ENCODE data around the gene WASHC3. TPM values are rescaled to one million over a fixed set of nuclear protein-coding genes. Genes with fewer than 3 reads are reported as not detected.

WASHC3 gene
- total and polyA plus RNA-seq, 11 donors: 34.8 to 65.5 (median 43.0) TPM

GRCh38 chr12:101982307-101982706 lies 79.5 kb downstream of the WASHC3 start:
- no peaks in the 10 kb centered on the region for H3K4me1 ChIP-seq
- DNase-seq: no peak
- no peaks in the 10 kb centered on the region for H3K36me3 ChIP-seq
- H3K27ac ChIP-seq: no peak overlapping the region
- intact Hi-C loops (cut with DNase I): no loop called here
- peak in 1 of 4 donors; percentile 55 for ATAC-seq
- H3K9me3 ChIP-seq: no peaks in the 10 kb centered on the region
- TF ChIP-seq POLR2A (IDR thresholded peaks at IDR 0.05): no peak
- TF ChIP-seq CTCF (IDR thresholded peaks at IDR 0.05): no peak
- no peaks in the 10 kb centered on the region for H3K27me3 ChIP-seq
- WGBS, 4 donors: 66 to 80% (median 73%) methylated on average over 5 of the region's 5 CpGs
- H3K4me3 ChIP-seq: no peak overlapping the region

GRCh38 chr12:101981868-101982267 lies 79.9 kb downstream of the WASHC3 start:
- TF ChIP-seq CTCF (IDR thresholded peaks at IDR 0.05): no peak
- TF ChIP-seq POLR2A (IDR thresholded peaks at IDR 0.05): no peak
- no peak overlapping the region for H3K4me3 ChIP-seq
- H3K4me1 ChIP-seq: no peaks in the 10 kb centered on the region
- 51 to 73% (median 69%) methylated on average over 2 of the region's 2 CpGs for WGBS, 4 donors
- H3K9me3 ChIP-seq: no peaks in the 10 kb centered on the region
- ATAC-seq: no peak
- H3K27ac ChIP-seq: no peak overlapping the region
- DNase-seq: no peak
- H3K27me3 ChIP-seq: no peaks in the 10 kb centered on the region
- H3K36me3 ChIP-seq: no peaks in the 10 kb centered on the region
- intact Hi-C loops (cut with DNase I): no loop called here

DNA sequence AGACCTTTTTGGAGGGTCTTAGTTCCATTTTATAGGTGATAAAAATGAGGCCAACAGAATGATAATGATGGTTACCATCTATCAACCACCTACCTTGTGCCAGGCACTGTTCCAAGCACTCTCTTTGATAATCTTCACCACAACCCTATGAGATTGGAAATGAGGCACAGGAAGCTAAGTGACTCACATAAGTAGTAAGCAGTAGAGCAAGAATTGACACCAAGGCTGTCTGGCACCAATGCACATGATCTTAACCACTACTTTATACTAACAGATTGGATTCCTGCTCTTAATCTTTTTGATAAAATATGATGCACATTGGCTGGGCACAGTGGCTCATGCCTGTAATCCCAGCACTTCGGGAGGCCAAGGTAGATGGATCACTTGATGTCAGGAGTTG lies 93.0 kb downstream of the WASHC3 start:
- DNase-seq: no peak
- 69 to 86% (median 79%) methylated on average over 1 of the region's 1 CpG for WGBS, 4 donors
- Histone ChIP-seq H3K36me3 (no peaks in the 10 kb centered on the region), H3K27me3 (no peaks in the 10 kb centered on the region), H3K27ac (no peak overlapping the region), H3K4me1 (no peaks in the 10 kb centered on the region), H3K9me3 (peaks cover 0 to 9% (median 0%) of the 10 kb centered on the region in 12 donors), H3K4me3 (no peak overlapping the region)
- intact Hi-C loops (cut with DNase I): no loop called here
- no peak for TF ChIP-seq POLR2A (IDR thresholded peaks at IDR 0.05)
- no peak for TF ChIP-seq CTCF (IDR thresholded peaks at IDR 0.05)
- ATAC-seq: no peak

GRCh38 chr12:101967506-101967905 lies 94.3 kb downstream of the WASHC3 start:
- WGBS, 4 donors: 65 to 82% (median 76%) methylated on average over 4 of the region's 4 CpGs
- Histone ChIP-seq H3K9me3 (peaks cover 0 to 9% (median 0%) of the 10 kb centered on the region in 12 donors), H3K4me1 (no peaks in the 10 kb centered on the region), H3K36me3 (no peaks in the 10 kb centered on the region), H3K27ac (no peak overlapping the region), H3K4me3 (no peak overlapping the region), H3K27me3 (no peaks in the 10 kb centered on the region)
- no peak for ATAC-seq
- no peak for DNase-seq
- intact Hi-C loops (cut with DNase I): no loop called here
- TF ChIP-seq POLR2A (IDR thresholded peaks at IDR 0.05) (no peak), CTCF (IDR thresholded peaks at IDR 0.05) (no peak)

Measured in heart left ventricle (tissue), 16 donors.